Heart right ventricle (tissue), 16 donors: ENCODE results near the gene GRIK2. TPM values are rescaled to one million over a fixed set of nuclear protein-coding genes. Genes with fewer than 3 reads are reported as not detected.

Source experiments
- ATAC-seq, 8 donors: fragments of 200-7000 bp; cut with Tn5 transposase; one replicate each; pipeline ENCODE4 v1.9.1; 2020; ENCODE audit warnings: mild to moderate bottlenecking in 8 of 8, moderate library complexity in 8 of 8, moderate number of reproducible peaks in 1 of 8
- DNase-seq, 2 donors: peaks; one replicate each; pipeline ENCODE4 v3.0.0-alpha.2; 2020
- H3K27ac ChIP-seq, 10 donors: fragments of 200-600 bp; sonication (generic) in 2 of 10; one replicate each; pipeline versions ENCODE4 v1.5.0 to v1.8.0; 2020 to 2022; ENCODE audit warnings: mild to moderate bottlenecking in 3 of 10
- H3K27me3 ChIP-seq, 7 donors: fragments of 200-600 bp; one replicate each; pipeline ENCODE4 v1.8.0; 2021 to 2022; ENCODE audit warnings: mild to moderate bottlenecking in 2 of 7
- H3K36me3 ChIP-seq, 9 donors: fragments of 200-600 bp; sonication (generic) in 1 of 9; one replicate each; pipeline versions ENCODE4 v1.5.0 to v1.8.0; 2020 to 2022; ENCODE audit warnings: mild to moderate bottlenecking in 2 of 9
- H3K4me1 ChIP-seq, 9 donors: fragments of 200-600 bp; sonication (generic) in 1 of 9; one replicate each; pipeline versions ENCODE4 v1.5.0 to v1.8.0; 2020 to 2022; ENCODE audit warnings: mild to moderate bottlenecking in 4 of 9
- H3K4me3 ChIP-seq, 10 donors: fragments of 200-600 bp; sonication (generic) in 2 of 10; one replicate each; pipeline versions ENCODE4 v1.5.0 to v1.8.0; 2020 to 2022; ENCODE audit warnings: mild to moderate bottlenecking in 7 of 10, moderate library complexity in 2 of 10
- H3K9me3 ChIP-seq, 11 donors: fragments of 200-600 bp in 10 of 11; sonication (generic) in 2 of 11; one replicate each; pipeline versions ENCODE4 v1.5.0 to v1.8.0; 2013 to 2022; ENCODE audit warnings: mild to moderate bottlenecking in 2 of 11, control low read depth in 1 of 11, moderate library complexity in 1 of 11
- CTCF ChIP-seq, 9 donors: fragments of 200-600 bp; sonication (generic) in 2 of 9; IDR thresholded peaks; one replicate each; pipeline versions ENCODE4 v1.5.0 to v1.8.0; 2021 to 2022; ENCODE audit warnings: antibody characterized with exemption in 9 of 9, mild to moderate bottlenecking in 5 of 9, moderate library complexity in 1 of 9
- WGBS, 2 donors: extraction: QIAGEN DNeasy Blood & Tissue Kit; methylation state at CpG; one replicate each; pipeline ENCODE4 v1.1.7; 2013; ENCODE audit warnings: inconsistent platforms in 1 of 2; 5-methylcytosine and 5-hydroxymethylcytosine counted together
- intact Hi-C, 10 donors: fragments of 100-400 bp; cut with DNase I; formaldehyde crosslinking; loops; one replicate each; pipeline versions ENCODE4 v1.11.1 to v1.14.2; 2022
- polyA plus RNA-seq, 2 donors: library from polyadenylated mRNA; stranded (reverse); fragments of 200-250 nt; gene quantifications; one replicate each; pipeline ENCODE4 v1.2.3, GENCODE V29; 2013
- total RNA-seq, 10 donors: library from RNA; stranded (reverse); fragmentation: NEBNext Ultra II Directional in 3 of 10; extraction: Animal tissue kit (Norgen Biotek cat#: 25700) in 3 of 10; gene quantifications; one replicate each; pipeline versions ENCODE4 v1.2.1 to v1.2.4, GENCODE V29; 2021 to 2023
- donor health status: Arrhythmogenic right ventricular cardiomyopathy.
- donor health status: ischemic (EF 13 %, LVEDD 7.1; RV severe dilation, severe dysfunction).
- donor health status: healthy with polysubstance abuse.
- donor health status: DM: no; HTN: yes; CAD: no.
- donor health status: DM: no; HTN: no; CAD: no.
- donor health status: ischemic (EF 25% LVEDD 6.9; RV normal size, moderate dysfunction).
- donor health status: ischemic (EF 25% LVEDD 5.7; RV mildly dilated, moderate dysfunction).
- donor health status: healthy.
- donor health status: DM: yes; HTN: yes; CAD: no.
- donor health status: Ischemic cardiomyopathy.
- donor health status: ischemic (EF 35%, LVEDD 5.7; RV mildly dilated, moderate dysfunction).
- donor health status: nonischemic (EF 11% LVEDD 7.7; RV severe dilation, severe dysfunction).
- donor health status: DM: yes; HTN: yes; CAD: no.
- donor health status: PGD.
- donor health status: ischemic (EF 29% LVEDD 5.4; RV normal size, mild dysfunction).
- donor health status: nonischemic (EF 23%, LVEDD 6.1; RV moderate dilation, normal function).

The GRIK2 gene
- total and polyA plus RNA-seq, 12 donors, result 0.13 to 7.0 (median 2.5) TPM

- WGBS, 2 donors, result 65 to 71% methylated on average over 2 of the region's 2 CpGs
- intact Hi-C loops, result no loop called here
- Histone ChIP-seq H3K4me1 (no peaks in the 10 kb centered on the region), H3K27ac (no peak overlapping the region), H3K4me3 (no peak overlapping the region), H3K9me3 (no peaks in the 10 kb centered on the region), H3K27me3 (no peaks in the 10 kb centered on the region), H3K36me3 (no peaks in the 10 kb centered on the region)
- no peak for TF ChIP-seq CTCF (IDR thresholded peaks at IDR 0.05)
- ATAC-seq (no peak), DNase-seq (no peak)
These were observed 144.3 kb downstream of the GRIK2 start for GRCh38 chr6:101537753-101538316.

- ATAC-seq, result no peak
- intact Hi-C loops, result no loop called here
These were observed 146.2 kb downstream of the GRIK2 start for GRCh38 chr6:101539510-101540245.

GRCh38 chr6:101541894-101542293, 148.4 kb downstream of the GRIK2 start:
- Histone ChIP-seq H3K9me3 (no peaks in the 10 kb centered on the region), H3K4me1 (no peaks in the 10 kb centered on the region), H3K27ac (no peak overlapping the region), H3K27me3 (no peaks in the 10 kb centered on the region), H3K4me3 (no peak overlapping the region), H3K36me3 (no peaks in the 10 kb centered on the region)
- DNase-seq, result no peak
- WGBS, 2 donors, result 85 to 86% methylated on average over 2 of the region's 2 CpGs
- no peak for ATAC-seq
- intact Hi-C loops, result no loop called here
- no peak for TF ChIP-seq CTCF (IDR thresholded peaks at IDR 0.05)

More at GRCh38 chr6:101539510-101540245, 146.2 kb downstream of the GRIK2 start:
- Histone ChIP-seq H3K27ac (no peak overlapping the region), H3K4me1 (no peaks in the 10 kb centered on the region), H3K36me3 (no peaks in the 10 kb centered on the region), H3K27me3 (no peaks in the 10 kb centered on the region), H3K4me3 (no peak overlapping the region), H3K9me3 (no peaks in the 10 kb centered on the region)
- WGBS, 2 donors, result 69 to 73% methylated on average over 4 of the region's 4 CpGs
- DNase-seq, result no peak
- no peak for TF ChIP-seq CTCF (IDR thresholded peaks at IDR 0.05)

- no peak for ATAC-seq
- no peaks in the 10 kb centered on the region for H3K27me3 ChIP-seq
- WGBS, 2 donors, result 55 to 59% methylated on average over 1 of the region's 1 CpG
- no peaks in the 10 kb centered on the region for H3K9me3 ChIP-seq
- intact Hi-C loops, result no loop called here
- no peak for TF ChIP-seq CTCF (IDR thresholded peaks at IDR 0.05)
- H3K27ac ChIP-seq, result no peak overlapping the region
- H3K4me1 ChIP-seq, result no peaks in the 10 kb centered on the region
- H3K4me3 ChIP-seq, result no peak overlapping the region
- H3K36me3 ChIP-seq, result no peaks in the 10 kb centered on the region
- no peak for DNase-seq
These were observed 150.3 kb downstream of the GRIK2 start for GRCh38 chr6:101543796-101544195.
